Measurements from ENCODE around the gene WIPF1.

- no peak for TF ChIP-seq CTCF (IDR thresholded peaks at IDR 0.05; ENCODE audit: insufficient read depth, low read depth, low read length)
- no peak for TF ChIP-seq EZH2 (IDR thresholded peaks at IDR 0.05; ENCODE audit: insufficient read depth, low read length)
Measured at GRCh38 chr2:174631009-174631981, 33.7 kb upstream of the WIPF1 start.

Measured in astrocyte (in vitro differentiated cells and primary cell).